GM18858 (cell line): Measurements from ENCODE around the gene ZCCHC24.

Source experiments
- ATAC-seq: cut with Tn5 transposase; IDR thresholded peaks from one replicate; pipeline ENCODE4 v1.9.1; 2021; ENCODE audit not compliant: unreplicated experiment

The ZCCHC24 gene

GRCh38 chr10:79433324-79434222 is 11.9 kb downstream of the ZCCHC24 start:
- no peak for ATAC-seq

- ATAC-seq, result no peak
These were observed 13.3 kb downstream of the ZCCHC24 start for GRCh38 chr10:79431891-79432831.

- ATAC-seq, result no peak
These were observed 14.0 kb downstream of the ZCCHC24 start for GRCh38 chr10:79431428-79431827.

- no peak for ATAC-seq
These were observed 14.5 kb downstream of the ZCCHC24 start for GRCh38 chr10:79430936-79431335.

- ATAC-seq, result no peak
These were observed 15.0 kb downstream of the ZCCHC24 start for GRCh38 chr10:79430325-79430905.

GRCh38 chr10:79429751-79430150 is 15.7 kb downstream of the ZCCHC24 start:
- ATAC-seq, result no peak

GRCh38 chr10:79427965-79428364 is 17.5 kb downstream of the ZCCHC24 start:
- no peak for ATAC-seq

- ATAC-seq, result no peak
These were observed 20.3 kb downstream of the ZCCHC24 start for GRCh38 chr10:79425074-79425532.

- no peak for ATAC-seq
These were observed 21.0 kb downstream of the ZCCHC24 start for GRCh38 chr10:79424221-79425073.

GRCh38 chr10:79422178-79422892 is 23.1 kb downstream of the ZCCHC24 start:
- ATAC-seq, result no peak

GRCh38 chr10:79420974-79421688 is 24.3 kb downstream of the ZCCHC24 start:
- ATAC-seq, result no peak

GRCh38 chr10:79418886-79419595 is 26.4 kb downstream of the ZCCHC24 start:
- ATAC-seq, result no peak

GRCh38 chr10:79418274-79418673 is 27.1 kb downstream of the ZCCHC24 start:
- no peak for ATAC-seq

- ATAC-seq, result no peak
These were observed 27.7 kb downstream of the ZCCHC24 start for GRCh38 chr10:79417731-79418130.

- ATAC-seq, result no peak
These were observed 28.2 kb downstream of the ZCCHC24 start for GRCh38 chr10:79417266-79417665.

- ATAC-seq, result no peak
These were observed 28.7 kb downstream of the ZCCHC24 start for GRCh38 chr10:79416578-79417255.

GRCh38 chr10:79415736-79416577 is 29.5 kb downstream of the ZCCHC24 start:
- ATAC-seq, result no peak
